Ramos (cell line): ENCODE measurements around the gene CAMSAP3.

Source experiments
- in situ Hi-C: fragments of 300-500 bp; cut with MboI; formaldehyde crosslinking; loops from one replicate; pipeline ENCODE4 v1.14.3; 2022; ENCODE audit warnings: low sequenced_read_pairs; ENCODE audit not compliant: unreplicated experiment

CAMSAP3 gene

DNA sequence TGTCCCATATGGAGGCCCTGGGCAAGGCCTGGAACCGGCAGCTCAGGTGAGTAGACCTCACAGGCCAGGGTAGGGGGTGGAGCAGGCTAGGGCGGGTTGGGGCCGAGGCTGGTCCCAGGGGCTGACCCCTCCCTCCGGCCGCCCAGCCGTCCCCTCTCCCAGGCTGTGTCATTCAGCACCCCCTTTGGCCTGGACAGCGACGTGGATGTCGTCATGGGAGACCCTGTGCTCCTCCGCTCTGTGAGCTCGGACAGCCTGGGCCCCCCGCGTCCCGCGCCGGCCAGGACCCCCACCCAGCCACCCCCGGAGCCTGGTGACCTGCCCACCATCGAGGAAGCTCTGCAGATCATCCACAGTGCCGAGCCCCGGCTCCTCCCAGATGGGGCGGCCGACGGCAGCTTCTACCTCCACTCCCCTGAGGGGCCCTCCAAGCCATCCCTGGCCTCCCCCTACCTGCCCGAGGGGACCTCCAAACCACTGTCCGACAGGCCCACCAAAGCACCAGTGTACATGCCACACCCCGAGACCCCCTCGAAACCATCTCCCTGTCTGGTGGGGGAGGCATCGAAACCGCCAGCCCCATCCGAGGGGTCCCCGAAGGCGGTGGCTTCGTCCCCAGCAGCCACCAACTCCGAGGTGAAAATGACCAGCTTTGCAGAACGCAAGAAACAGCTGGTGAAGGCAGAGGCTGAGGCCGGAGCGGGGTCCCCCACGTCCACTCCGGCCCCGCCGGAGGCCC lies 16.0 kb downstream of the CAMSAP3 start:
- in situ Hi-C loops: no loop called here

DNA sequence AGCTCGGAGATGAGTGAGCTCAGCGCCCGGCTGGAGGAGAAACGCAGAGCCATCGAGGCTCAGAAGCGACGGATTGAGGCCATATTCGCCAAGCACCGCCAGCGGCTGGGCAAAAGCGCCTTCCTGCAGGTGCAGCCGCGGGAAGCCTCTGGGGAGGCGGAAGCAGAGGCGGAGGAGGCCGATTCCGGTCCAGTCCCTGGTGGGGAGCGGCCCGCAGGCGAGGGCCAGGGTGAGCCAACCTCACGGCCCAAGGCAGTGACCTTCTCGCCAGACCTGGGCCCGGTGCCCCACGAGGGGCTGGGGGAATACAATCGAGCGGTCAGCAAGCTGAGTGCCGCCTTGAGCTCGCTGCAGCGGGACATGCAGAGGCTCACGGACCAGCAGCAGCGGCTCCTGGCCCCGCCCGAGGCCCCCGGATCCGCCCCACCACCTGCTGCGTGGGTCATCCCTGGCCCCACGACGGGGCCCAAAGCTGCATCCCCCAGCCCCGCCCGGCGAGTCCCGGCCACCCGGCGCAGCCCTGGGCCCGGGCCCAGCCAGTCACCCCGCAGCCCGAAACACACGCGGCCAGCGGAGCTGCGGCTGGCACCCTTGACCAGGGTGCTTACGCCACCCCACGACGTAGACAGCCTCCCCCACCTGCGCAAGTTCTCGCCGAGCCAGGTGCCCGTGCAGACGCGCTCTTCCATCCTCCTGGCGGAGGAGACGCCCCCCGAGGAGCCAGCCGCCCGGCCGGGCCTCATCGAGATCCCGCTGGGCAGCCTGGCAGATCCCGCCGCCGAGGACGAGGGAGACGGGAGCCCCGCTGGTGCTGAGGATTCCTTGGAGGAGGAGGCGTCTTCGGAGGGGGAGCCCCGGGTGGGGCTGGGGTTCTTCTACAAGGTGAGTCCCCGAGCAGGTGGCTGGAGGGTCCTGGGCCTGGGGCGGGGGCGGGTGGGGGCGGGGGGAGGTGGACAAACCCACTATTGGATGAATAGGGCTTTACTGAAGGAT lies 16.9 kb downstream of the CAMSAP3 start:
- in situ Hi-C loops: no loop called here

DNA sequence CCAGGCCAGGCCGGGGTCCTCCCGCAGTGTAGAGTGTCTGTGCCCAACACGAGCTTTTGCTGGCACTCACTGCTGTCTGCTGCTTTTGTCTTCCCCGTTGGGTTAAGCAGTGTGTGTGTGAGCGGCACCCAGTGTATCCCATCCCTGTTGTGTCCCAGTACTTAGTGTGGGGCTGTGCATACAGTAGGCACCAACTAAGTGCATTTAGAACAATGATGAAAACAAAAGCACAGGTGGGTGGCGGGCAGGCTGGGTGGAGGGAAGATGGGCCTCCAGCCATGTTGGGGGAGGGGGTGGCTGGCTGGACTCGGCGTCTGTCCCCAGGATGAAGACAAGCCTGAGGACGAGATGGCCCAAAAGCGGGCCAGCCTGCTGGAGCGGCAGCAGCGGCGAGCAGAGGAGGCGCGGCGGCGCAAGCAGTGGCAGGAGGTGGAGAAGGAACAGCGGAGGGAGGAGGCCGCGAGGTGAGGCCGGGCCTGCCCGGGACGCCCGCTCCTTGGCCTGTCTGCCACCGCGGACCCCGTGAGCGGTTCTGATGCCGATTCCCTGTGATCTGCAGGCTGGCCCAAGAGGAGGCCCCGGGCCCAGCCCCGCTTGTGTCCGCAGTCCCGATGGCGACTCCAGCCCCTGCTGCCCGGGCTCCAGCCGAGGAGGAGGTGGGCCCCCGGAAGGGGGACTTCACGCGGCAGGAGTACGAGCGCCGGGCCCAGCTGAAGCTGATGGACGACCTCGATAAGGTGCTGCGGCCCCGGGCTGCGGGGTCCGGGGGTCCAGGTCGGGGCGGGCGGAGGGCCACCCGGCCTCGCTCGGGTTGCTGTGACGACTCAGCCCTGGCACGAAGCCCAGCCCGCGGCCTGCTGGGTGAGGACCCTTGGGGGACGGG lies 19.4 kb downstream of the CAMSAP3 start:
- in situ Hi-C loops: no loop called here

DNA sequence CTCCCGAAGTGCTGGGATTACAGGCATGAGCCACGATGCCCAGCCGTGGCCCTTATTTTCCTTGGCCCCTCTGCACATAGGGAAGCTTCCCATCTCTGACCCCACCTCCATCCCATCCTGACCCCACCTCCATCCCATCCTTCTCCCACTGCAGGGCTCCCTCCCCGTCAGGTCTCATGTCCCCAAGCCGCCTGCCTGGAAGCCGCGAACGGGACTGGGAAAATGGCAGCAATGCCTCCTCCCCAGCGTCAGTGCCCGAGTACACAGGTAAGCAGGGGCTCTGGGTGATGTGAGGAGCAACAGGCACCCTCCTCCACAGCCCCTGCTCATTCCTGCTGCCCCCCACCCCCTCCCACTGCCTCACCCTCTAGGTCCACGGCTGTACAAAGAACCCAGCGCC lies 21.5 kb downstream of the CAMSAP3 start:
- in situ Hi-C loops: no loop called here

DNA sequence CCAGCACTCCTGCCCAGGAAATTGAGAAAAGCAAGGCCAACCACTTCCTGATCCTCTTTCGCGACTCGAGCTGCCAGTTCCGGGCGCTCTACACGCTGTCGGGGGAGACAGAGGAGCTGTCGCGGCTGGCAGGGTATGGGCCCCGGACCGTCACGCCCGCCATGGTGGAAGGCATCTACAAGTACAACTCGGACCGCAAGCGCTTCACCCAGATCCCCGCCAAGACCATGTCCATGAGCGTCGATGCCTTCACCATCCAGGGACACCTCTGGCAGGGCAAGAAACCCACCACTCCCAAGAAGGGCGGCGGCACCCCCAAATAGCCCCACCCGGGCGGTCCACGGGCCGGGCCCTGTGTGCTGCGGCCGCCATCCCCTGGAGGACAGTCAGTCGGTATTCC lies 22.1 kb downstream of the CAMSAP3 start:
- in situ Hi-C loops: no loop called here

DNA sequence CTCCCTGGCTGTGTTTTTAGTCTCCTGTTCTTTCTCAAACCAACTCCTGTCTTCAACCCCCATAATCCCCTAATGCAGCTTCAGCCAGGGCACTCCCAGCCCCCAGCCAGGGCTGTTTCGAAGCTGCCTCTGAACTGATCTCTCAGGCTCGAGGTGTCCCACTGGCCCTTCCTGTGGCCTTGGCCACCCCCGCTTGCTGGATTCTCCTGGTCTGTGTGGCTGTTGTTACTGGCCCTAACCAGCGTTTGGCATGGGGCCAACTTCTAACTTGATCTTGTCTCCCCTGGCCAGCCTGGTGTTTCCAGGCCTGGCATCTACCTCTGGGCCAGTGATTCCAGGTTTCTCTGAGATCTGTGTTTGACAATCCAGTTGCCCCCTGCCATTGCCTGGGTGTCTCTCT lies 22.7 kb downstream of the CAMSAP3 start:
- in situ Hi-C loops: no loop called here

DNA sequence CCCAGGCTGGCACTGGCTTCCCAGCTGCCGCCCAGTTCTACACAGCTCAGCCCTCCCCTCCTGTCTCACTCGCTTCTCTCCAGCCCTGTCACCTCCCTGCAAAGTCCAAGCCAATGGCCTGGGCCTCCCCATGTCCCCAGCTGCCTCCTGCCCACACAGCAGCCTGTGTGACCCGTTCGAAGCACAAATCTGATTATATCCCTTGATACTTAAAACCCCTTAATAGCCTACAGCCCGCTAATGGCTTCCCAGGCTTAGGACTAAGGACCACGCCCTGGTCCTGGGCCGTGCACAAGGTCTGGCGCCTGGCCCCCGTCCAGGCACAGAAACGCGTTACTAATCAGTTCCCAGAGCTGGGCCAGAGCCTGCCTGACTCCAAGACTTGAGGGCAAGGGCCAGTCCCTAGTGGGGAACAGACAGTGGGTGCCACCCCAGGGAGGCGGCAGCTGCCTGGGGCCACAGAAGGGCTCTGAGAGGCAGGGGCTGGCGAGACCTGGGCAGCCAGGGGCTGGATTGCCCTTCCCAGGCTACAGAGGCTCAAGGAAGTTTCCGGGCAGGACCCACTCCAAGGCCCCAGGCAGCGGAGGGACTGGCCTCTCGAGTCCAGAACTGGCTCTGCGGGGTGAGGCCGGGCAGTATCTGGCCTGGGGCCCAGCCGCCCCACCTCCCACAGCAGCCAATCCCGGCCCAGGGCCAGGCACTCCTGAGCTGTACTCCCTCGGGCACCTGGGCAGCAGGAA lies 23.3 kb downstream of the CAMSAP3 start:
- in situ Hi-C loops: no loop called here

DNA sequence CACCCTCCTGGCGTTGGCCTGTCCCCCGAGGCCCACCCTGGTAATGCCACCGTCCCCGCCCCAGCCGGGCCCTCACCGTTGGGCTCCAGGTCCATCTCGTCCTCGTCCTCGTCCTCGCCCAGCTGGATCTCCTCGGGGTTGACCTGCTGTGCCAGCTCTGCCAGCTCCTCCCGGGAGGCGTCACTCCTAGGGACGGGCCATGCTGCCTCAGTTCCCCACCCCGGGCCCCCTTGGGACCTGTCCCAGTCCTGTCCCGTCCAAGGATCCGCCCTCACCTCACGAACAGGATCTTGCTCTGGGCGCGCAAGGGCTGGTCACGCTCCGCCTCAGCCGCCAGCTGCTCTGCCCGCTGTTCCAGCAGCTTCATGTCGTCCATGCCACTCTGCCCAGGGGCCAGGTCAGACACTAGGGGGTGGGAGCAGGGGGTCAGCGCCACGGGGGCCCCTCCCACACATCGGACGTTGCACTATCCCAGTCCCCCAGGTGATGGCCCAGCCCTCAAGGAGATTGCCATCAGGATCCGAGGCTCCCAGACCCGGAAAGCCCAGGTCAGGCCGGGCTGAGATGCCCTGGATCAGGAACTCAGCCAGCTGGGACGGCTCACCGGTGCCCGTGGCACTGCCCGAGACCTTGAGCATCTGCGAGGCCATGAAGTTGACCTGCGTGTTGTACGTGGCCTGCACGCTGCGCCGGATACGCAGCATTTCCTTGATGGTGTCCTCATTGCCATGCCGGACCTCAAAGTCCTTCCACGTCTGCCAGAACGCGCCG lies 24.2 kb downstream of the CAMSAP3 start:
- in situ Hi-C loops: no loop called here

DNA sequence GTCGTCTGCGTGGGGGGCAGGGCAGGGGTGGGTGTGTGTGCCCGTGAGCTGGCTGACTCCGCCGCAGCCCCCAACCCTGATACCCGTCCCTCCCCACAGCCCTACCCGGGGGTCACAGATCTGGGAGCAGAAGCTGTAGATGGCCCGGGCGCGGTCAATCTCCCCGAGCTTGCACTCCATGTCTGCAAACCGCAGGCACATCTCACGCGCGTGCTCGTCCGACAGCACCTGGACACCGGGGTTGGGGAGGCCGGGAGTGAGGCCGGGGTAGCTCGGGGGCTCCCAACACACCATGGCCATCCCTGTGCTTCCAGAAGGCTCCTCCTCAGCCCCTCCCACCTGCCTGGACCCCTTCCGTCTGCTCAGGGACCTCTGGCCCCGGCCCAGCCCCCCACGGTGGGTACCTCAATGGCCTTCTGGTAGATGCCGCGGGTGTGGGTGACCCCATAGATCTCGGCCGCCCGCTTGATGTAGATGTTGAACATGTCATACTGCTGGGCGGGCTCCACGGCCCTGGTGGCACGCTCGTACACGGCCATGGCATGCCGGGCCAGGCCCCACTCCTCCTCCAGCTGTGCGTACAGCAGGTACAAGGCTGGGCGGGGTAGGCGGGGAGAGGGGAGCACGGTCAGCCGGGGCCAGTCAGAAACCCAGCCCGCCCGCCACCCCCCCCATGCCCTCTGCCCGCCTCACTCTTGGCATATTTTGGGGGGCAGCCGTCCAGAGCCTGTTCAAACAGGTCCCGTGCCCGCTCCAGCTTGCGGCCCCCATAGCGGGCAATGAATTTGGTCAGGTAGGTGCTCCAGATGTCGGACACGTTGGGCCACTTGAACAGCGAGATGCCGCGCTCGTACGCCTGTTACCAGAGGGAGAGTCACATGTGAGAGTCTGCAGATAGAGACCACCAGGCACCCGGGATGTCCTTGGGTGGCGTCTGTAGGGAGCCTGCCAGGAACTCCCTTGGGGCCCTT lies 25.1 kb downstream of the CAMSAP3 start:
- in situ Hi-C loops: no loop called here

DNA sequence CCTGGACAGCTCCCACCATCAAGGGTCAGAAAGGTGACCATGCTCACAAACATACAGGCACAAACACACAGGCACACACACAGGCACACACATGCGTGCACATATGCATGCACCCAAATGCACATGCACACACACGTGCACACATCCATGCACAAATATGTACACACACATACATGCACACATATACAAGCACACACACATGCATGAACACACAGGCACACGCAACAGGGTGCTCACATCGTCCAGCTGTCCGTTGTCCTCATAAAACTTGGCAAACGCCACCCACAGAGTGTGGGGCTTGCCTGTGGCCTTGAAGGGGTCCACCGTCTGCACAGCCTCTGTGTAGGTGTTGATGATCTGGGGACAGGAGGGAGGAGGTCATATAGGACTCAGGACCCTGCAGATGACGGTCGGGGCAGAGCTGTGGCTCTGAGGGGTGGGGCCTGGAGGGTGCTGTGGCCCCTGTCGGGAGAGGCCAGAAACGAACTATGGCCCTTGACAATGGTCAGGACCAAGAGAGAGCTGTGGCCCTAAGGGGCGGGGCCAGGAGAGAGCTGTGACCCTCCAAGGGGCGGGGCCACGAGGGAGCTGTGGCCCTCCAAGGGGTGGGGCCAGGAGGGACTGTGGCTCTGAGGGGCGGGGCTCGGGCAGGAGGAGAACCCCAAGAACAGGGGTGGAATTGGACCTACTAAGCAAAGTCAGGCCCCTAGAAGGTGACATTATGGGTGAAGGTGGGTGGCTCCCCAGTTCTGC lies 27.4 kb downstream of the CAMSAP3 start:
- in situ Hi-C loops: no loop called here

DNA sequence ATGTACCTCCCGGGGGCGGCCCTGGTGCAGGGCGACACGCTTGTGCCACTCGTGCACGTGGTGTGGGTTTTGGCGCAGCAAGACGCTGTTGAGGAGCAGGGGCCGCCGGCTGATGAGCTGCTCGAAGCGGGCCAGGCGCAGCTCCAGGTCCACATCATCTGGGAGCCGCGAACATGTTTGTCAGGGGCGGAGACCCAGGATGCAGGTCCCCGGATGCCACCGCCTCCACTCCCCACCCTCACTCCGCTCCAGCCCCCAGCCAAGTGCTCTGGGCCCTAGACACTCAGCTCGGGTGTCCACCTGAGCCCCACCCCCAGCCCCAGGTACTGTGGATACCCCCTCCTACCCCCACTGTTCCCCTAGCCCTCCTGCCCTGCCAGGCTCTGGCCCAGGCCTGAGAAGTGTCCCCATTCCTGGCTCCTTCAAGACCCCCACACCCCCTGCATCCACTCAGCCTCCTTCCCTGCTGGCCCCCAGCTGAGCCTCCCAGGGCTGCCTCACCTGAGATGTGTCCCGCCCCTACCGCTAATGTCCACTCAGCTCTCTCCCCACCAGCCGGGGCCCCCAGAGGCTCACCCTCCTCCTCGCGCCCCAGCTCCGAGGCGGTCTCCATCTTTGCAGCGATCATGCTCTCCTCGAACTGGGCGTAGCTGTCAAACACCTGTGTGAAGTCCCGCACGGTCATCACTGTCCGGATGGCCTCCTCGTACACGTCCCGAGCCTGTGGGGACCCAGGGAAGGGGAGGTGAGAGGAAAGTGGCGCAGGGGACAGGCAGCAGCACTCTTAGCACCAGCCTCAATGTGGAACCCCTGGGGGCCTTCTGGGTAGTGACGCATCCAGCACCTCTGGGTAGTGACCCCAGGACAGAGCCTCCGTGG lies 28.3 kb downstream of the CAMSAP3 start:
- in situ Hi-C loops: no loop called here

DNA sequence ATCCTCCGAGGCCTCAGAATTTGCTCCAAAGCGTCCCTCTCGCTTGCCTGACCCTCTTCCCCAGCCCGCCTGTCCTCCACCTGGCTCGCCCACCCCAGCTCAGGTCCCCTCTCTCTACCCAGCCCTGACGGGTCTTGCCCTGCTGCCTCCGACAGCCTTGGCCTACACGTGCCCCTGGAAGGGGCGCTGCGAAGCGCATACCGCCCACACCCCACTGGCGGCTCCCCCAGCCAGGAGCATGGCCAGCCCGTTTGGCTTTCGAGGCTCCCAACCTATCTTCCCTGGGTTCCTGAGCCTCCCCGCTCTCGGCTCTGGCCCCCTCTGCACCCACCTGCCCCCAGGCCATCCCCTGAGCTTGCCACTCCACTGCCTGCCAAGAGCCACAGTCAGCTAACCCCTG lies 29.1 kb downstream of the CAMSAP3 start:
- in situ Hi-C loops: no loop called here

DNA sequence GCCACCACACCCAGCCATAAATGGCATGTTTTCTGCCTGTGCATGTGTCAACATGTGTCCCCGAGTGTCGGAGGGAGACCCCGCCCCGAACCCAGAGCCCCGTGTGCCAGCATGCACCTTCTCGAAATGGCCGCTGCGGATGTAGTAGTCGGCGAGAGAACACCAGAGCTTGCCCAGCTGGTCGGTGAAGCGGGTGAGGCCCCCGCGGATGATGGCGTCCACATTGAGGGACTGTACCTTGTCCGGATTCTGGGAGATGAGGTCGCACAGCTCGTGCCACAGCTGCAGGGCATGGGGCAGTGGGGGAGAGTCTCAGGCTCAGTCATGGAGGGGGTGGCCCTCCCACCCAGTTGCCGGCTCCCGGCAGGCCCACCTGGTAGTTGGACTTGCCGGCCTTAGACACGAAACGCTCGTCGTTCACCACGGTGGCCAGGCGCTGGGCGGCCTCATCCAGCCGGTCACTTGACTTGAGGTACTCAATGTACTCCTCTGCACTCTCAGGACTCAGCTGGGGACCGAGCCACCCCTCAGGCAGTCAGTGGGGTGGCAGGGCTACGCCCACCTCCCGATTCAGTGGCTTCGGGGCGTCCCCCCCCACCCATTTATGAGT lies 30.2 kb downstream of the CAMSAP3 start:
- in situ Hi-C loops: no loop called here

DNA sequence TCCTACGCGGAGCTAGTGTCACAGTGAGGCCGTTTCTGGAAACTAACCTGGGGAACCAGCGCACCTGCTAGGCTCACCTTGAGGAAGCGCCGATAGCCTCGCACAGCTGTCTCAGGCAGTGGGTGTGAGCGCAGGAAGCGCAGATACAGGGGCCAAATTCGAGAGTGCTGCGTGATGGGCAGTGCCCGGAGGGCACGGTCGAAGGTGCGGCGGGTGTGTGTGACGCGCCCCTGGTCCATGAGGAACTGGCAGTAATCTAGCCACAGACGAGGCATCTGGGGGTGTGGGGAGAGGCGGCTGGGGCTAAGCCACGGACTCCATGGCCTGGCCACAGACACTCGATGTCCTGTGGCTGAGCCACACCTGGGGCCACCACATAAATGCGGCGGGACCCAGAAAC lies 31.5 kb downstream of the CAMSAP3 start:
- in situ Hi-C loops: no loop called here

DNA sequence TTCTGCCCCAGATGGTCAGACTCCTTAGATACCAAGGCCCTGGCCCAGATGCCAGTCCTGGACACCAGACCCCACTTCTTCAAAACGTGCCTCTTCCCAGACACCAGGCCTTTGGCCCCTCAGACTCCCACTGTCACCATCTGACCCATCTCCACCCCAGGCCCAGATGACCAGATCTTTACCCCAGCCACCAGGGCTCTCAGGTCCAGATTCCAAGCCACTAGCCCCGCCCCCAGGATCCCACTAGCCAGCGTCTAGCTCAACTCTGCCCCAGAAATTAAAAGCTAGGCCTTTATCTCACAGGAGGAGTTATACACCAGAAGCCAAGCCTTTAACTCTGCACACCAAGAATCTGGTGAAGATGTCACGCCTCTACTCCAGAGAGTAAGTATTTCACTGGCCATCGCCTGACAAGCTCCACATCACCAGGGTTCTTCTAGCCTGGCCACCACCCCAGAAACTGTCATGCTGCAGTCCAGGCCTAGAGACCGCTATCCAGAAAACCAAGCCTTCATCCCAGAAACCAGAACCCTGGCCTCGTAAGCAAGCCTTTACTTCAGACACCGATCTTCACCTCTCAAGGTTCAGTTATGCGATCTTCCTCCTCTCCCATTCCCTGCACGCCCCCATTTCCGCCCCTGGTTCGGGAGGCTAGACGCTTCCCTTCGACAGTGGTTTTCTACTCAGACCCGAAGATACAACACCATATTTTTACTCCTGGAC lies 33.1 kb downstream of the CAMSAP3 start:
- in situ Hi-C loops: no loop called here
